IMR-90 (cell line): ENCODE data around the gene DPYD. TPM values are rescaled to one million over a fixed set of nuclear protein-coding genes. Genes with fewer than 3 reads are reported as not detected.

ENCODE experiments used
- ATAC-seq: fragments of 200-7000 bp; cut with Tn5 transposase; 2 replicates; pipeline ENCODE4 v1.9.1; 2020; ENCODE audit warnings: low read depth, mild to moderate bottlenecking, moderate library complexity
- BruUV-seq: library from RNA; stranded (reverse); fragments of 400-500 nt; replicated peaks from 2 replicates; lab custom pipeline; 2021; lab: Mats Ljungman, UMichigan
- CTCF ChIA-PET: fragments of 300-600 bp; formaldehyde crosslinking; extraction: SDS; loops from one replicate; lab custom pipeline; 2021; ENCODE audit warnings: antibody characterized with exemption; lab: Yijun Ruan, JAX
- POLR2A ChIA-PET: fragments of 300-600 bp; sonication (Branson Sonifier 250); formaldehyde crosslinking; loops from one replicate; lab custom pipeline; 2022; ENCODE audit warnings: antibody characterized with exemption; ENCODE audit not compliant: unreplicated experiment; lab: Charles Lee
- DNase-seq: peaks from one replicate; pipeline ENCODE4 v3.0.0; 2013
- H2AFZ ChIP-seq: replicated peaks from 2 replicates; pipeline ENCODE3; 2013; ENCODE audit warnings: low read length, mild to moderate bottlenecking; ENCODE audit not compliant: poor library complexity
- H2AK5ac ChIP-seq: 2 replicates; pipeline ENCODE4 v1.6.1; 2013; ENCODE audit warnings: low read depth, low read length, inconsistent platforms
- H2AK9ac ChIP-seq: replicated peaks from 2 replicates; pipeline ENCODE3; 2013; ENCODE audit warnings: mild to moderate bottlenecking, low read depth, low read length, moderate library complexity; ENCODE audit not compliant: poor library complexity
- H2BK120ac ChIP-seq: 2 replicates; pipeline ENCODE4 v1.6.1; 2013; ENCODE audit warnings: low read depth, low read length, inconsistent platforms
- H2BK15ac ChIP-seq: 3 replicates; pipeline ENCODE4 v1.6.1; 2013; ENCODE audit warnings: low read depth, low read length, inconsistent platforms
- H2BK20ac ChIP-seq: 2 replicates; pipeline ENCODE4 v1.6.1; 2013; ENCODE audit warnings: low read depth, mild to moderate bottlenecking, inconsistent platforms, low read length, moderate library complexity
- H2BK5ac ChIP-seq: 2 replicates; pipeline ENCODE4 v1.6.1; 2013; ENCODE audit warnings: mild to moderate bottlenecking, low read depth, low read length, inconsistent platforms; ENCODE audit not compliant: poor library complexity, severe bottlenecking
- H3K14ac ChIP-seq: replicated peaks from 2 replicates; pipeline ENCODE4 v1.6.1; 2013; ENCODE audit warnings: low read depth, low read length, inconsistent platforms
- H3K18ac ChIP-seq: 2 replicates; pipeline ENCODE4 v1.6.1; 2013; ENCODE audit warnings: low read depth, low read length, control low read depth
- H3K23ac ChIP-seq: 2 replicates; pipeline ENCODE4 v1.6.1; 2013; ENCODE audit warnings: low read depth, low read length, inconsistent platforms
- H3K27ac ChIP-seq: 2 replicates; pipeline ENCODE4 v1.5.1; 2013; ENCODE audit warnings: mild to moderate bottlenecking, control low read depth, low read length; ENCODE audit not compliant: insufficient read depth
- H3K27me3 ChIP-seq: 2 replicates; pipeline ENCODE4 v1.6.1; 2013; ENCODE audit warnings: low read length; ENCODE audit not compliant: control insufficient read depth, insufficient read depth
- H3K36me3 ChIP-seq: 2 replicates; pipeline ENCODE4 v1.6.1; 2013; ENCODE audit warnings: low read length, mixed read lengths; ENCODE audit not compliant: control insufficient read depth, insufficient read depth
- H3K4ac ChIP-seq: 2 replicates; pipeline ENCODE4 v1.6.1; 2013; ENCODE audit warnings: low read depth, low read length, inconsistent platforms
- H3K4me1 ChIP-seq: 2 replicates; pipeline ENCODE4 v1.6.1; 2013; ENCODE audit warnings: low read length, mixed read lengths; ENCODE audit not compliant: control insufficient read depth, insufficient read depth
- H3K4me2 ChIP-seq: 2 replicates; pipeline ENCODE4 v1.6.1; 2013; ENCODE audit warnings: low read depth, mild to moderate bottlenecking, control low read depth, low read length, moderate library complexity
- H3K4me3 ChIP-seq: 2 replicates; pipeline ENCODE4 v1.5.1; 2013; ENCODE audit warnings: low read depth, mild to moderate bottlenecking, control low read depth, low read length, moderate library complexity; ENCODE audit not compliant: insufficient read depth
- H3K56ac ChIP-seq: 2 replicates; pipeline ENCODE4 v1.6.1; 2013; ENCODE audit warnings: low read length, inconsistent platforms; ENCODE audit not compliant: insufficient read depth; ENCODE audit errors: extremely low read depth
- H3K79me1 ChIP-seq, 2 experiments: 2 replicates each; pipeline ENCODE4 v1.6.1; 2013; ENCODE audit warnings: low read length in 2 of 2, inconsistent platforms in 1 of 2, low read depth in 1 of 2
- H3K9ac ChIP-seq: 2 replicates; pipeline ENCODE4 v1.6.1; 2013; ENCODE audit warnings: low read depth, low read length, control low read depth
- H3K9me1 ChIP-seq: 2 replicates; pipeline ENCODE4 v1.6.1; 2013; ENCODE audit warnings: low read length, inconsistent platforms; ENCODE audit not compliant: insufficient read depth
- H3K9me3 ChIP-seq: 2 replicates; pipeline ENCODE4 v1.6.1; 2013; ENCODE audit warnings: low read length; ENCODE audit not compliant: control insufficient read depth, insufficient read depth
- H4K20me1 ChIP-seq: 2 replicates; pipeline ENCODE4 v1.6.1; 2013; ENCODE audit warnings: low read length, inconsistent platforms; ENCODE audit not compliant: insufficient read depth
- H4K5ac ChIP-seq: 2 replicates; pipeline ENCODE4 v1.6.1; 2013; ENCODE audit warnings: mild to moderate bottlenecking, low read depth, low read length, control low read depth
- H4K8ac ChIP-seq, 2 experiments: 2 replicates each; pipeline ENCODE4 v1.6.1; 2013; ENCODE audit warnings: low read depth in 2 of 2, low read length in 2 of 2, control low read depth in 1 of 2, inconsistent platforms in 1 of 2
- H4K91ac ChIP-seq: 2 replicates; pipeline ENCODE4 v1.6.1; 2013; ENCODE audit warnings: low read depth, low read length, inconsistent platforms; ENCODE audit not compliant: insufficient read depth
- BHLHE40 ChIP-seq: fragments of 150-350 bp; IDR thresholded peaks from 2 replicates; pipeline ENCODE4 v1.6.1; 2016; ENCODE audit warnings: mild to moderate bottlenecking, low read depth, low read length
- CEBPB ChIP-seq: IDR thresholded peaks from 2 replicates; pipeline ENCODE4 v1.6.1; 2012; ENCODE audit warnings: low read depth, low read length, improper control_type of control experiment
- CHD1 ChIP-seq: IDR thresholded peaks from 2 replicates; pipeline ENCODE4 v1.6.1; 2012; ENCODE audit warnings: low read depth, low read length, improper control_type of control experiment
- CTCF ChIP-seq: conservative IDR thresholded peaks from 2 replicates; pipeline ENCODE4 v1.5.1; 2012; ENCODE audit warnings: mild to moderate bottlenecking, low read depth, low read length, improper control_type of control experiment
- ELK1 ChIP-seq: fragments of 150-350 bp; IDR thresholded peaks from 2 replicates; pipeline ENCODE4 v1.6.1; 2016; ENCODE audit warnings: low read depth, mild to moderate bottlenecking, low read length, moderate library complexity, borderline replicate concordance
- FOS ChIP-seq: fragments of 150-350 bp; IDR thresholded peaks from 2 replicates; pipeline ENCODE4 v1.6.1; 2016; ENCODE audit warnings: low read depth, low read length
- MAFK ChIP-seq: IDR thresholded peaks from 2 replicates; pipeline ENCODE4 v1.6.1; 2012; ENCODE audit warnings: low read depth, low read length, improper control_type of control experiment
- MAZ ChIP-seq: IDR thresholded peaks from 2 replicates; pipeline ENCODE4 v1.6.1; 2012; ENCODE audit warnings: low read depth, mild to moderate bottlenecking, low read length, improper control_type of control experiment, moderate library complexity, borderline replicate concordance
- MXI1 ChIP-seq: IDR thresholded peaks from 2 replicates; pipeline ENCODE4 v1.6.1; 2012; ENCODE audit warnings: low read depth, mild to moderate bottlenecking, low read length, moderate library complexity, borderline replicate concordance
- NFE2L2 ChIP-seq: fragments of 150-350 bp; IDR thresholded peaks from 2 replicates; pipeline ENCODE4 v1.6.1; 2016; ENCODE audit warnings: low read depth, mild to moderate bottlenecking, low read length
- POLR2A ChIP-seq: IDR thresholded peaks from 2 replicates; pipeline ENCODE4 v1.6.1; 2012; ENCODE audit warnings: mild to moderate bottlenecking, low read depth, low read length
- RAD21 ChIP-seq: IDR thresholded peaks from 2 replicates; pipeline ENCODE4 v1.6.1; 2012; ENCODE audit warnings: low read length, improper control_type of control experiment
- RCOR1 ChIP-seq: IDR thresholded peaks from 2 replicates; pipeline ENCODE4 v1.6.1; 2012; ENCODE audit warnings: mild to moderate bottlenecking, low read length, improper control_type of control experiment; ENCODE audit not compliant: insufficient replicate concordance
- RFX5 ChIP-seq: IDR thresholded peaks from 2 replicates; pipeline ENCODE4 v1.8.0; 2012; ENCODE audit warnings: low read depth, mild to moderate bottlenecking, low read length, moderate library complexity
- SMC3 ChIP-seq: fragments of 150-350 bp; IDR thresholded peaks from 2 replicates; pipeline ENCODE4 v1.6.1; 2016; ENCODE audit warnings: low read depth, mild to moderate bottlenecking, antibody characterized with exemption, low read length, moderate library complexity
- USF2 ChIP-seq: fragments of 150-350 bp; IDR thresholded peaks from 2 replicates; pipeline ENCODE4 v1.6.1; 2017; ENCODE audit warnings: mild to moderate bottlenecking, antibody characterized with exemption, low read length, low read depth
- WGBS, 2 experiments: methylation state at CpG; one replicate each; pipeline versions ENCODE4 v1.1.5 to v1.1.7; 2013; ENCODE audit warnings: missing lambda C conversion rate in 2 of 2; ENCODE audit not compliant: insufficient read length in 1 of 2; ENCODE audit errors: extremely low coverage in 2 of 2; 5-methylcytosine and 5-hydroxymethylcytosine counted together
- dilution Hi-C: fragments of 300-500 bp; cut with HindIII; formaldehyde crosslinking; loops from one replicate; pipeline ENCODE4 v1.14.3; 2018; ENCODE audit warnings: low sequenced_read_pairs; ENCODE audit not compliant: unreplicated experiment
- in situ Hi-C: fragments of 300-500 bp; cut with MboI; formaldehyde crosslinking; loops from 3 replicates; pipeline ENCODE4 v1.14.3; 2019; ENCODE audit warnings: low sequenced_read_pairs, inconsistent platforms, mixed read lengths
- intact Hi-C: fragments of 100-400 bp; cut with micrococcal nuclease; formaldehyde crosslinking; loops from 2 replicates; pipeline ENCODE4 v1.10.0; 2022
- polyA plus RNA-seq, 3 experiments: library from polyadenylated mRNA; depleted of rRNA; stranded (reverse); fragments of >200 nt; gene quantifications; 2 replicates each; pipeline ENCODE4 v1.2.3, GENCODE V29; 2012; ENCODE audit warnings: low replicate concordance in 1 of 3
- total RNA-seq: library from RNA; depleted of rRNA; stranded (reverse); fragments of >200 nt; gene quantifications from 2 replicates; pipeline ENCODE4 v1.2.3, GENCODE V29; 2012

DPYD gene
- total and polyA plus RNA-seq, 2 of the 4 experiments (the other 2 are of a cell fraction) = 9.3 to 47.3 TPM

GRCh38 chr1:97373000-97373399 is 547.8 kb downstream of the DPYD start:
- H3K23ac ChIP-seq = no peak overlapping the region
- H2AFZ ChIP-seq = no peak overlapping the region
- no peaks in the 10 kb centered on the region for H3K79me1 ChIP-seq
- H3K27me3 ChIP-seq = no peaks in the 10 kb centered on the region
- H4K5ac ChIP-seq = no peak overlapping the region
- no peak overlapping the region for H3K27ac ChIP-seq
- peaks cover 4% of the 10 kb centered on the region for H3K9me1 ChIP-seq
- H2BK5ac ChIP-seq = no peak overlapping the region
- no peak overlapping the region for H4K8ac ChIP-seq
- ChIA-PET CTCF (no interaction called here), POLR2A (no interaction called here)
- no peak overlapping the region for H3K4me3 ChIP-seq
- no peak overlapping the region for H2AK5ac ChIP-seq
- no peak overlapping the region for H4K91ac ChIP-seq
- WGBS, 2 experiments = 100% methylated on average over 2 of the region's 5 CpGs; no CpG with 5 or more reads in 1 of the 2 experiments
- no peak overlapping the region for H3K18ac ChIP-seq
- no peaks in the 10 kb centered on the region for H4K20me1 ChIP-seq
- intact Hi-C loops (no loop called here), in situ Hi-C loops (no loop called here), dilution Hi-C loops (no loop called here)
- DNase-seq (no peak), ATAC-seq (no peak)
- H3K56ac ChIP-seq = no peak overlapping the region
- no peak overlapping the region for H2BK15ac ChIP-seq
- no peak overlapping the region for H2AK9ac ChIP-seq
- no peaks in the 10 kb centered on the region for H3K36me3 ChIP-seq
- H2BK20ac ChIP-seq = no peak overlapping the region
- H2BK120ac ChIP-seq = no peak overlapping the region
- no peak overlapping the region for H3K4me2 ChIP-seq
- H3K4me1 ChIP-seq = peaks cover 3% of the 10 kb centered on the region; the same call in 1 of the 2 replicates
- H3K9ac ChIP-seq = no peak overlapping the region
- H3K14ac ChIP-seq = no peak overlapping the region
- TF ChIP-seq CTCF (no peak), FOS (no peak), MAFK (no peak), SMC3 (no peak), MAZ (no peak), MXI1 (no peak), ELK1 (no peak), NFE2L2 (no peak), CEBPB (no peak), CHD1 (no peak), RFX5 (no peak), BHLHE40 (no peak), RAD21 (no peak), RCOR1 (no peak), POLR2A (no peak), USF2 (no peak)
- BruUV-seq = no TSS peak
- H3K4ac ChIP-seq = no peak overlapping the region
- H3K9me3 ChIP-seq = no peaks in the 10 kb centered on the region
